SH-SY5Y (cell line): ENCODE results near the gene MTA1.

ENCODE experiments used
- GATA2 ChIP-seq: IDR thresholded peaks from 2 replicates; pipeline ENCODE4 v1.6.1; 2011; ENCODE audit warnings: mild to moderate bottlenecking, low read depth, low read length
- GATA3 ChIP-seq: IDR thresholded peaks from 2 replicates; pipeline ENCODE4 v1.6.1; 2011; ENCODE audit warnings: low read depth, mild to moderate bottlenecking, low read length, moderate library complexity

DNA sequence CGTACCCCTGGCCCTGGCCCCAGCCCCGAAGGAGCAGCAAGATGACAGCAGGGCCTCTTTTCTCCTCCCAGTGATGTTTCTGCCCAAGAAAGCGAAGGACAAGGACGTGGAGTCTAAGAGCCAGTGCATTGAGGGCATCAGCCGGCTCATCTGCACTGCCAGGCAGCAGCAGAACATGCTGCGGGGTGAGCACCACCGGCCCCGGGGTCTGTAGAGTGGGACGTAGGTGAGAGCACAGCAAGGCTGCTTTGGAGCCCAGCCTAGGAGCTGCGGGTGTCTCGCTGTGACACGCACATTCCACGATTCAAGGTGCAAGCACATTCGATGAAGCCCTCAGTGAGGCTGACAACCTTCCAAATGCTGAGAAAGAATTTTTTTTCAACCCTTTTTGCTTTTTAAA lies 26.5 kb upstream of the MTA1 start:
- TF ChIP-seq GATA2 (no peak), GATA3 (no peak)
